NCI-H2227 (cell line): ENCODE results near the gene MROH2B.
"Not testable (repeated sequence)": the region's sequence is repeated elsewhere in the genome, so short reads cannot be mapped to it uniquely, and the experiment has no call there.

Experiments used
- DNase-seq: peaks from one replicate; lab custom pipeline; 2025; ENCODE audit not compliant: unreplicated experiment; lab: John Stamatoyannopoulos, UW

The MROH2B gene

DNA sequence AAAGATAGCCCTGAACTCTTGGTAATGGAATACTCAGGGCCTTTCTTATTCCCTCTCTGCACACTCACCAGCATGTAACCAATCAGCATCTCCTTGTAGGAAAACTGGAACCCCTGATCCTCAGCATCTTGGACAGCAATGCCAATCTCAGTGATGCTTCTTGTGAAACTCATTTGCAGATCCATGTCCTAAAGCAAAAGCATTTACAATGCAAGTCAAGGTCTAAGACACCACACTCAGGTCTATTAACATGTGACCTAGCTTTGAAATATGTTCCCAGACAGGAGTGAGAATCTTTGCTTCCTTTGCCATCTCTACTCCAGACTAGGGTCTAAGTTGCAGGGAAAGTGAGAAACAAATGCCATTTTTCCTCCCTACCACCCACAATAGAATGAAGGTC, 38.2 kb downstream of the MROH2B start:
- no peak for DNase-seq

DNA sequence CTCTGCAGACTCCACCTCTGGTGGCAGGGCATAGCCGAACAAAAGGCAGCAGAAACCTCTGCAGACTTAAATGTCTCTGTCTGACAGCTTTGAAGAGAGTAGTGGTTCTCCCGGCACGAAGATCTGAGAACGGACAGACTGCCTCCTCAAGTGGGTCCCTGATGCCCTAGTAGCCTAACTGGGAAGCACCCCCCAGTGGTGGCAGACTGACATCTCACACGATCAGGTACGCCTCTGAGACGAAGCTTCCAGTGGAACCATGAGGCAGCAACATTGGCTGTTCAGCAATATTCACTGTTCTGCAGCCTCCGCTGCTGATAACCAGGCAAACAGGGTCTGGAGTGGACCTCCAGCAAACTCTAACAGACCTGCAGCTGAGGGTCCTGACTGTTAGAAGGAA, 48.5 kb downstream of the MROH2B start:
- not testable (repeated sequence) for DNase-seq

- DNase-seq, result no peak
Measured at GRCh38 chr5:41012318-41012717, 58.8 kb downstream of the MROH2B start.

- no peak for DNase-seq
Measured at GRCh38 chr5:41010572-41010971, 60.6 kb downstream of the MROH2B start.

DNA sequence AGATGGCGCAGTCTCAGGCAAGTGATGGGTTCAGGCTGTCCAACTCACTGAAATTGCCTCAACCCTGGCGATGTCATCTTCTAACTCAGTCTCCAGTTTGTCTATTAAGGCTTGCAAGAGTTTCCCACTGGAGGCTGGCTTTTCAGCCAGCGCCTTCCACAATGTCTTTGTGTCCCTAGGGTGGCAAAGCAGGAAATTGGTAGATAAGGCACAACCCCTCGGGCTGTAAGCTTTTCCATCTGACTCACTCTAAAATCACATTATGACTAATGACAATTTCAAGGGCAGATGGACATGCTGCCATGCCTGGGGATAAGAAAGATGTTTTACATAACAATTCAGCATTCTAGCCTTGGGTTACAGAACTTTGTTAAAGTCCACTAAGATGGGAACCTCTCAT, 61.9 kb downstream of the MROH2B start:
- DNase-seq, result no peak

GRCh38 chr5:41004931-41005330, 66.2 kb downstream of the MROH2B start:
- no peak for DNase-seq

DNA sequence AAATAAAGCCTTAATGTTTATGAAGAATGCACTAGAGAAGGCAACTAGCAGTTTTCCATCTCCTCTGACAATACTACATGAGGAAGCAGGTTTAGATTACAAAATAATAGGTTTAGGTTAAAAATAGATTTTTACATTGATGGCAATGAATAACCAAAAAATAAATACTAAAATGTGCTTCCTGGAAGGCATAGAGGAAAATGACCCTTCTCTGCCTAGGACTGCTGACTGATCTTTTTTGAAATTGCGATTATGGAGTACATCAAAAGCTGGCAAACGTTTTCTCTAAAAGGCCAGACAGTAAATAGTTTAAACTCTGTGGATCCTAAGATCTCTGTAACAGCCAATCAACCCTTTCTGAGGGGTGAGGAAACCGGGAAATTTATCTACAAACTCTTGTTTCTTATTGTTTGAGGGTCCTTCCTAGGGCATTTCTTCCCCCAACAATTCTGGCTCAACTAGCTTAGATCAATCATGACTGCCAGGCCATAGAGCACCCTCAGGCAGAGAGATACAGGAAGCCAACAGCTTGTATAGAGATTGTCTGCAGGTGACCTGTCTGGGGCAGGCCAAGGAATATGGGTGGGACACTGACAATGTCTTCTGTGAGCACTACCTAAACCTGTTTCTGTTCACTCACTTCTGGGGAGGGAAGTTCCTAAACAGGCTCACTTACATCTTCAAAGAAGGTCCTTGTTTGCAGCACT, 67.3 kb downstream of the MROH2B start:
- no peak for DNase-seq

- no peak for DNase-seq
Measured at GRCh38 chr5:40999966-41000365, 71.2 kb downstream of the MROH2B start.

- no peak for DNase-seq
Measured at GRCh38 chr5:40999142-40999541, 72.0 kb downstream of the MROH2B start.

GRCh38 chr5:40995801-40996586, 75.1 kb downstream of the MROH2B start:
- DNase-seq, result no peak

- no peak for DNase-seq
Measured at GRCh38 chr5:40991981-40992559, 79.1 kb downstream of the MROH2B start.

GRCh38 chr5:40991168-40991980, 79.8 kb downstream of the MROH2B start:
- no peak for DNase-seq

DNA sequence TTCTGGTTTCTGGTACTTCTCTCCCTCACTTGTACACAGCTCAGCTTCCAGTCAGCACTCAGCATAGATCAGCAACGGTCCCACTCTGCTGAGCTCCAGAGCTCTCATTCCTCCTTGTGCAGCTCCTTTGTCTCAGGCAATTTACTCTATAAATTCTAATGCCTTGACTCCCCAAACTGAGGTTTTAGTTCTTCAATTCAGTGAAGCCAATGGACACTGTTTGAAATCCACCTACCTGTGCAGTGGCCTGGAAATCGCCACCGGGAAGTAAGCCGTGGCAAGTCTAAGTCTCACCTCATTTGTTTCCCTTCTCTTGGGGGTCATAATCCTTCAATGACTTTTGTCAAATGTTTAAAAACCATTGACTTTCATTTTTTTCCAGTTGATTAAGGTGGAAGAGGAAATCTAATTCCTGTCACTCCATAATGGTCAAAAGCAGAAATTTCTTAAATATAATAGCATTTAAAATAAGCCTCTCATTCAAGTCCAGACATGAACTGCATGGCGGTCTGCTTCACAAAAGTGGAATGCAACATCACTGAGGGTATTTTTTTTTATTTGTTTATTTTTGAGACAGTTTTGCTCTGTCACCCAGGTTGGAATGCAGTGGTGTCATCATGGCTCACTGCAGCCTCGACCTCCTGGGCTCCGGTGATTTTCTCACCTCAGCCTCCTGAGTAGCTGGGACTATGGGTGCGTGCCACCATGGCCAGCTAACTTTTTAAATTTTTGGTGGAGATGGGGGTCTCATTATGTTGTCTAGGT, 82.2 kb downstream of the MROH2B start:
- no peak for DNase-seq

DNA sequence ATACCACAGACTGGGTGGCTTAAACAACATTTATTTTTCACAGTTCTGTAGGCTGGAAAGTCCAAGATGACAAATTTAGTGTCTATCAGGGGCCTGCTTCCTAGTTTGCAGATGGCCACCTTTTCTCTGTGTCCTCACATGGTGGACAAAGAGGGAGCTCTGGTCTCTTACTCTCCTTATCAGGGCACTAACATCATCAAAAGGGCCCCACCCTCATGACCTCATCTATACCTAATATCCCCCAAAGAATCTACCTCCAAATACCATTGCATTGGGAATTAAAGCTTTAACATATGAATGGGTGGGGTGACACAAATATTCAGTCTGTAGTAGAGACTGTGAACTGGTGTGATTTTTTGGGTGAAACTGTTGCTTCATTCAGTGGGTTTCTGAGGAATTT, 83.8 kb downstream of the MROH2B start:
- no peak for DNase-seq

- DNase-seq, result no peak
Measured at GRCh38 chr5:40986666-40987065, 84.5 kb downstream of the MROH2B start.

GRCh38 chr5:40985501-40985900, 85.6 kb downstream of the MROH2B start:
- DNase-seq, result peak; percentile 59

DNA sequence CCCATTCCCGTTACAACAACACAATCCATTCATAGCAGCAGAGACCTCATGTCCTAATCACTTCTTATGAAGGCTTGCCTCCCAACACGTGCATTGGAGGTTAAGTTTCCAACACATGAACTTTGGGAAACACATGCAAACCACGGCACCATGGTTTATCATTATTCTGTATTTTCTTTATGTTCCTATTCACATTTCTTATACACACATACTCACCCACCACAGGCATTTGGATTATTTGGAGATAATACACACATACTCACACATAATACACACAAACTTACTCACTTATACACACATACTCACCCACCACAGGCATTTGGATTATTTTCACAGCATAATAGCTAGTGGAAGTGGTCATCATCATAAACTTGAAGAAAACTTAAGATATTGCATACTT, 86.3 kb downstream of the MROH2B start:
- no peak for DNase-seq

GRCh38 chr5:40983781-40984180, 87.4 kb downstream of the MROH2B start:
- no peak for DNase-seq

DNA sequence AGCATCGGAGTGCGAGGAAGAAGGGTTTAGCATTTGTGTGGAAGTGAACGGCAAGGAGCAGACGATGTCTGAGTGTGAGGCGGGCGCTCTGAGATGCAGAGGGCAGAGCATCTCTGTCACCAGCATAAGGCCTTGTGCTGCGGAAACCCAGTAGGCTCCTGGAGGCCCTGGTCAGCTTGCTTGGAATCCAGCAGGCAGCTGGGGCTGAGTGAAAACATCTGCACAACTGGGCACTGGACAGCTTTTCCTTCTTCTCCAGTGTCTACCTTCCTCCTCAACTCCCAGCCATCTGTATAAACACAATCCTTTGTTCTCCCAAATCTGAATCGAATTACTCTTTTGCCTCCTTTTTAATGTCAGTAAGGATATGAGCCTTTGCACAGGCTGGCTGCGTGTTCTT, 89.7 kb downstream of the MROH2B start:
- no peak for DNase-seq

- DNase-seq, result no peak
Measured at GRCh38 chr5:40976836-40977235, 94.3 kb downstream of the MROH2B start.

DNA sequence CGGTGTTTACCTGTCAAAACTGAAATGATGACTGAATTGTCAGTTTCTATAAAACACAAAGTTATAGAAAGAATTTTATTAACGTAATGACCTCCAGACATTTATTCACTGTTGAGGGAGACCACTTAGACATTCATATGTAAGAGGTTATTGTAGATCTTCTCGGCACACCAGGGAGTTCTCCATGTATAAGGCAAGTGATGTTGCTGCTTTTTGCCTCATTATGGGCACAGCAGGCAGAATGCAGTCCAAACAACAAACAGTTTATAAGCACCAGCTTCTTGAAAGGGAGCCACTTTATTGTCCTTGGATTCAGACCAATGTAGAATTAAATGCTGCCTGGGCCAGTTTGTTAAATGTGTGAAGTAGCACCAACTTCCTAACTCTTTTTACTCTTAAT, 95.1 kb downstream of the MROH2B start:
- DNase-seq, result no peak
